IPS-11a (cell line): Measurements from ENCODE around the gene RNASEH1.

Experiments
- H3K4me3 ChIP-seq: one replicate; pipeline ENCODE4 v1.5.1; 2013; ENCODE audit warnings: low read depth, low read length, control low read depth

Gene RNASEH1

GRCh38 chr2:3563521-3563976, 5.4 kb upstream of the RNASEH1 start:
- H3K4me3 ChIP-seq: no peak overlapping the region

GRCh38 chr2:3557639-3558204, 411 bp downstream of the RNASEH1 start:
- peak overlapping the region; percentile 93 for H3K4me3 ChIP-seq

- no peak overlapping the region for H3K4me3 ChIP-seq
These were observed 4.2 kb downstream of the RNASEH1 start for GRCh38 chr2:3553946-3554345.

GRCh38 chr2:3547915-3548314, 10.2 kb downstream of the RNASEH1 start:
- no peak overlapping the region for H3K4me3 ChIP-seq

- H3K4me3 ChIP-seq: no peak overlapping the region
These were observed 12.2 kb downstream of the RNASEH1 start for GRCh38 chr2:3545788-3546478.

GRCh38 chr2:3543023-3543683, 15.0 kb downstream of the RNASEH1 start:
- H3K4me3 ChIP-seq: no peak overlapping the region

GRCh38 chr2:3542107-3542506, 16.0 kb downstream of the RNASEH1 start:
- H3K4me3 ChIP-seq: no peak overlapping the region

- no peak overlapping the region for H3K4me3 ChIP-seq
These were observed 18.3 kb downstream of the RNASEH1 start for GRCh38 chr2:3539836-3540235.

GRCh38 chr2:3536682-3537632, 21.2 kb downstream of the RNASEH1 start:
- no peak overlapping the region for H3K4me3 ChIP-seq

- no peak overlapping the region for H3K4me3 ChIP-seq
These were observed 22.1 kb downstream of the RNASEH1 start for GRCh38 chr2:3535794-3536681.

GRCh38 chr2:3535467-3535793, 22.7 kb downstream of the RNASEH1 start:
- H3K4me3 ChIP-seq: no peak overlapping the region

GRCh38 chr2:3534251-3534814, 23.8 kb downstream of the RNASEH1 start:
- no peak overlapping the region for H3K4me3 ChIP-seq

- no peak overlapping the region for H3K4me3 ChIP-seq
These were observed 24.3 kb downstream of the RNASEH1 start for GRCh38 chr2:3533836-3534235.

GRCh38 chr2:3532941-3533340, 25.2 kb downstream of the RNASEH1 start:
- H3K4me3 ChIP-seq: no peak overlapping the region

GRCh38 chr2:3529316-3530025, 28.7 kb downstream of the RNASEH1 start:
- no peak overlapping the region for H3K4me3 ChIP-seq

- no peak overlapping the region for H3K4me3 ChIP-seq
These were observed 30.0 kb downstream of the RNASEH1 start for GRCh38 chr2:3527886-3528785.

- no peak overlapping the region for H3K4me3 ChIP-seq
These were observed 31.3 kb downstream of the RNASEH1 start for GRCh38 chr2:3526871-3527270.

- H3K4me3 ChIP-seq: no peak overlapping the region
These were observed 34.5 kb downstream of the RNASEH1 start for GRCh38 chr2:3523551-3524041.
